Loucy (cell line): ENCODE data around the gene SLC17A5.

Experiments used
- H2AFZ ChIP-seq: fragments of 200-600 bp; sonication (generic); 2 replicates; pipeline ENCODE4 v1.6.0; 2016; ENCODE audit warnings: antibody characterized with exemption, mild to moderate bottlenecking, low read length, moderate library complexity
- H3F3A ChIP-seq: fragments of 200-600 bp; 2 replicates; pipeline ENCODE4 v1.6.0; 2016; ENCODE audit warnings: antibody characterized with exemption, low read depth, mild to moderate bottlenecking
- H3K27me3 ChIP-seq: fragments of 200-600 bp; sonication (generic); 2 replicates; pipeline ENCODE4 v1.6.1; 2014; ENCODE audit warnings: low read length, mild to moderate bottlenecking; ENCODE audit not compliant: insufficient read depth, poor library complexity, severe bottlenecking
- H3K36me3 ChIP-seq: fragments of 200-600 bp; sonication (generic); 2 replicates; pipeline ENCODE4 v1.6.1; 2016; ENCODE audit warnings: low read length; ENCODE audit not compliant: insufficient read depth
- H3K4me1 ChIP-seq: fragments of 200-600 bp; sonication (generic); 2 replicates; pipeline ENCODE4 v1.5.1; 2014; ENCODE audit warnings: low read length, mild to moderate bottlenecking; ENCODE audit not compliant: insufficient read depth, poor library complexity, severe bottlenecking
- H3K4me2 ChIP-seq: fragments of 200-600 bp; sonication (generic); 2 replicates; pipeline ENCODE4 v1.6.0; 2014; ENCODE audit warnings: antibody characterized with exemption, low read length, low read depth, mild to moderate bottlenecking; ENCODE audit not compliant: poor library complexity, severe bottlenecking
- H3K4me3 ChIP-seq: fragments of 200-600 bp; sonication (generic); 2 replicates; pipeline ENCODE4 v1.5.1; 2014; ENCODE audit warnings: low read length, mild to moderate bottlenecking, mixed read lengths; ENCODE audit not compliant: poor library complexity, severe bottlenecking
- H3K79me2 ChIP-seq: fragments of 200-600 bp; sonication (generic); 2 replicates; pipeline ENCODE4 v1.6.1; 2014; ENCODE audit warnings: low read length; ENCODE audit not compliant: insufficient read depth
- H3K9ac ChIP-seq: fragments of 200-600 bp; sonication (generic); 2 replicates; pipeline ENCODE4 v1.6.0; 2014; ENCODE audit warnings: mild to moderate bottlenecking, low read depth, low read length, moderate library complexity; ENCODE audit not compliant: poor library complexity, severe bottlenecking
- H3K9me2 ChIP-seq: fragments of 200-600 bp; sonication (generic); replicated peaks from 2 replicates; pipeline ENCODE4 v1.6.1; 2016; ENCODE audit warnings: low read depth, low read length, mixed read lengths
- H3K9me3 ChIP-seq: fragments of 200-600 bp; sonication (generic); 2 replicates; pipeline ENCODE4 v1.6.1; 2014; ENCODE audit warnings: mild to moderate bottlenecking, antibody characterized with exemption, low read length, low read depth; ENCODE audit not compliant: insufficient read depth
- H4K20me1 ChIP-seq: fragments of 200-600 bp; sonication (generic); 2 replicates; pipeline ENCODE4 v1.6.0; 2014; ENCODE audit warnings: antibody characterized with exemption, low read length, mild to moderate bottlenecking; ENCODE audit not compliant: insufficient read depth, poor library complexity, severe bottlenecking
- CTCF ChIP-seq: fragments of 200-600 bp; sonication (generic); conservative IDR thresholded peaks from 2 replicates; pipeline ENCODE4 v1.5.1; 2014; ENCODE audit warnings: mild to moderate bottlenecking, antibody characterized with exemption, low read length
- EZH2phosphoT487 ChIP-seq: fragments of 200-600 bp; IDR thresholded peaks from 2 replicates; pipeline ENCODE4 v1.6.1; 2018; ENCODE audit warnings: antibody characterized with exemption, mild to moderate bottlenecking, moderate library complexity, borderline replicate concordance

Gene SLC17A5

GRCh38 chr6:73564578-73565345 is 89.0 kb downstream of the SLC17A5 start:
- Histone ChIP-seq H3K9me2 (no peaks in the 10 kb centered on the region), H3K9ac (no peak overlapping the region), H3K9me3 (no peaks in the 10 kb centered on the region), H3K36me3 (no peaks in the 10 kb centered on the region), H3K4me1 (no peaks in the 10 kb centered on the region), H2AFZ (0 out of 2 replicates have a peak overlapping the region, but pooled peaks have one; percentile 41), H3K79me2 (no peaks in the 10 kb centered on the region), H3K27me3 (no peaks in the 10 kb centered on the region), H3K4me3 (no peak overlapping the region), H4K20me1 (no peaks in the 10 kb centered on the region), H3F3A (no peaks in the 10 kb centered on the region), H3K4me2 (peak overlapping the region; percentile 34)
- TF ChIP-seq CTCF (no peak), EZH2phosphoT487 (no peak)

- Histone ChIP-seq H3K9me3 (no peaks in the 10 kb centered on the region), H2AFZ (no peak overlapping the region), H3K4me1 (no peaks in the 10 kb centered on the region), H3K79me2 (no peaks in the 10 kb centered on the region), H3F3A (no peaks in the 10 kb centered on the region), H3K9me2 (no peaks in the 10 kb centered on the region), H3K4me3 (no peak overlapping the region), H3K4me2 (no peak overlapping the region), H3K36me3 (no peaks in the 10 kb centered on the region), H3K9ac (no peak overlapping the region), H3K27me3 (no peaks in the 10 kb centered on the region), H4K20me1 (no peaks in the 10 kb centered on the region)
- TF ChIP-seq CTCF (no peak), EZH2phosphoT487 (no peak)
Measured at GRCh38 chr6:73562558-73562957, 91.2 kb downstream of the SLC17A5 start.

- Histone ChIP-seq H2AFZ (no peak overlapping the region), H3K9ac (no peak overlapping the region), H3K9me3 (no peaks in the 10 kb centered on the region), H3K9me2 (no peaks in the 10 kb centered on the region), H3K4me3 (no peak overlapping the region), H3K79me2 (no peaks in the 10 kb centered on the region), H3K36me3 (no peaks in the 10 kb centered on the region), H3F3A (no peaks in the 10 kb centered on the region), H3K27me3 (no peaks in the 10 kb centered on the region), H4K20me1 (no peaks in the 10 kb centered on the region), H3K4me1 (no peaks in the 10 kb centered on the region), H3K4me2 (no peak overlapping the region)
- TF ChIP-seq EZH2phosphoT487 (no peak), CTCF (no peak)
Measured at GRCh38 chr6:73560853-73561407, 92.9 kb downstream of the SLC17A5 start.
